Activated CD8-positive, alpha-beta memory T cell treated with anti-CD3 and anti-CD28 coated beads for 1 hour (primary cell): Measurements from ENCODE around the gene PPARA.

Experiments
- DNase-seq, 2 donors: peaks; one replicate each; pipeline ENCODE4 v3.0.0-alpha.2; 2020; ENCODE audit warnings: low read depth in 1 of 2; ENCODE audit errors: extremely low read depth in 1 of 2

The PPARA gene

GRCh38 chr22:46202897-46203600 lies 52.7 kb downstream of the PPARA start:
- no peak for DNase-seq

GRCh38 chr22:46203601-46203980 lies 53.3 kb downstream of the PPARA start:
- DNase-seq = no peak

- no peak for DNase-seq
These were observed 58.9 kb downstream of the PPARA start for GRCh38 chr22:46209262-46209661.

GRCh38 chr22:46212195-46212594 lies 61.9 kb downstream of the PPARA start:
- no peak for DNase-seq

- no peak for DNase-seq
These were observed 62.7 kb downstream of the PPARA start for GRCh38 chr22:46213052-46213451.

GRCh38 chr22:46214149-46214548 lies 63.8 kb downstream of the PPARA start:
- DNase-seq = no peak

- no peak for DNase-seq
These were observed 64.3 kb downstream of the PPARA start for GRCh38 chr22:46214616-46215015.

GRCh38 chr22:46219636-46220035 lies 69.3 kb downstream of the PPARA start:
- no peak for DNase-seq

GRCh38 chr22:46220921-46221320 lies 70.6 kb downstream of the PPARA start:
- no peak for DNase-seq

GRCh38 chr22:46224044-46224897 lies 73.9 kb downstream of the PPARA start:
- no peak for DNase-seq

GRCh38 chr22:46224898-46225290 lies 74.6 kb downstream of the PPARA start:
- no peak for DNase-seq

GRCh38 chr22:46225631-46226030 lies 75.3 kb downstream of the PPARA start:
- no peak for DNase-seq

GRCh38 chr22:46226577-46226976 lies 76.3 kb downstream of the PPARA start:
- DNase-seq = no peak

- DNase-seq = no peak
These were observed 79.4 kb downstream of the PPARA start for GRCh38 chr22:46229701-46230100.

- no peak for DNase-seq
These were observed 80.1 kb downstream of the PPARA start for GRCh38 chr22:46230262-46230901.

GRCh38 chr22:46233231-46233630 lies 82.9 kb downstream of the PPARA start:
- no peak for DNase-seq

- DNase-seq = no peak
These were observed 84.6 kb downstream of the PPARA start for GRCh38 chr22:46234969-46235368.

GRCh38 chr22:46237453-46238124 lies 87.3 kb downstream of the PPARA start:
- no peak for DNase-seq

GRCh38 chr22:46238541-46238940 lies 88.2 kb downstream of the PPARA start:
- DNase-seq = no peak

- no peak for DNase-seq
These were observed 89.1 kb downstream of the PPARA start for GRCh38 chr22:46239261-46240048.
